ENCODE data around the gene ARHGEF2.
"Not testable (repeated sequence)": the region's sequence is repeated elsewhere in the genome, so short reads cannot be mapped to it uniquely, and the experiment has no call there.

ARHGEF2 gene

DNA sequence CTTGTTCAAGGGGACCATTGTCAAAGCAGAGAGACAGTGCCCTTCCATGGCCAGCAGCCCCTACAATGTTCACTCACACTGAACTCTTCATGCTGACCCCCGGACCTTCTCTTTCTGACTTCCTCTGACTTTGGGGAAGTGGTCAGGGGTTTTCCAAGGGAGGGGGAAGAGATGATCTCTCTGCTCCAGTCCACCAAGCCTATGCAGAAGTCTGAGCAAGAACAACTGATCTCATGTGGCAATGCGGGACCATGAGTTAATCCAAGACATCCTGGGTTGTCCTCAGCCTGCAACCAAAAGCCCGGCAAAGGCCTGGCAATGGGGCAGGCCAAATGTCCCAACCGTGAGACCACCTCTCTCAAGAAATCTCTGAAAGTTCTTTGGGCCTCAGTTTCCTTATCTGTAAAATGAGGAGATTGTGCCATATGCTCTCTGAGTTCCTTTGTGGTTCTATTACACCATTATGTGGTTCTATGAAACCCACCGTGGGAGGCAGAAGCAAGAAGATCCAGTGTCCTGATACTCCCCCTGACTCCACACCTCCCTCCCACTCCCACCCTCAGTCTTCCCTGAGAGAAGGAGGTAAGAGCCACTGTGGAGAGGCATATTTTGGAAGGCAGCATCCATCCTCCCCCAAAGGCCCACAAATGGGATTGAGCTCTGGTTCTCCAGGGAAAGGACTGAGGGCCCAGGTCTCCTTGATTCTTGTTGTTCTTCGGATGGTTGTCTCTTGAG is 11.8 kb upstream of the ARHGEF2 start:
- DNase-seq (ENCODE audit: low read depth, low spot score), result no peak

DNA sequence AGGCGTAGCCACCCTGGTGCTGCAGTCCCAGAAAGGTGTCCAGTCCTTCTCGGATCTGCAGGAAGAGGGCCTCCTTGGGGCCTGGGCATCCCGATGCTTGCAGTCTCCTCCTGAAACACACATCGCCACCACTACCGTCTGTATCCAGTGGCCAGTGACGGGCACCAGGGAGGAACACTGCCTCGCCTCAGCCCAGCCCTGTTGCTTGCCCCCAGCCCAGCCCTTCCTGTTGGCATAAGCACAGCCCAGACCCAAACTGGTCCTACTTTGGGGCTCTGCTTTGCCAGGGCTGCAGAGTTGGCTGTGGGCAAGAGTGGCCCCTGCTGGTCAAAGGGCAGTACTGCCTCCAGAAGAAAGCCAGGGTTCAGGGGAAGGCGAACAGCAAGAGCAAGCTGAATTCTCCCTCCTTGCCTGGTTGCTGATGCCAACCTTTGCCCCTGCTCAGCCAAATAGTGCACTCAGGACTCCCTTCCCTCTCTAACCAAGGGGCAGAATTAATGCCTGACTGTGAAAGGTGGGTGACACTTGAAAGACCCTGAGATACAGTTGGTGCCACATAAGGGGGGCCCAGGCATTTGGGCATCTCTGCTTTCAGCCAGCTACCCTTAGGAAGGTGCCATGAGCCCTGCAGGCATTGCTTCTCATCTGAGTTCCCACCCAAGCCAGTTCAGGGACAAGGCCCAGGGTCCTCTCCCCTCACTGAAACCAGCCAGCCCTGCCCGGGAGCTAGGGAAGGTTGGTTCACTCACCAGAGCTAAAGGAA is 11.1 kb upstream of the ARHGEF2 start:
- no peak for DNase-seq (ENCODE audit: low read depth, low spot score)

DNA sequence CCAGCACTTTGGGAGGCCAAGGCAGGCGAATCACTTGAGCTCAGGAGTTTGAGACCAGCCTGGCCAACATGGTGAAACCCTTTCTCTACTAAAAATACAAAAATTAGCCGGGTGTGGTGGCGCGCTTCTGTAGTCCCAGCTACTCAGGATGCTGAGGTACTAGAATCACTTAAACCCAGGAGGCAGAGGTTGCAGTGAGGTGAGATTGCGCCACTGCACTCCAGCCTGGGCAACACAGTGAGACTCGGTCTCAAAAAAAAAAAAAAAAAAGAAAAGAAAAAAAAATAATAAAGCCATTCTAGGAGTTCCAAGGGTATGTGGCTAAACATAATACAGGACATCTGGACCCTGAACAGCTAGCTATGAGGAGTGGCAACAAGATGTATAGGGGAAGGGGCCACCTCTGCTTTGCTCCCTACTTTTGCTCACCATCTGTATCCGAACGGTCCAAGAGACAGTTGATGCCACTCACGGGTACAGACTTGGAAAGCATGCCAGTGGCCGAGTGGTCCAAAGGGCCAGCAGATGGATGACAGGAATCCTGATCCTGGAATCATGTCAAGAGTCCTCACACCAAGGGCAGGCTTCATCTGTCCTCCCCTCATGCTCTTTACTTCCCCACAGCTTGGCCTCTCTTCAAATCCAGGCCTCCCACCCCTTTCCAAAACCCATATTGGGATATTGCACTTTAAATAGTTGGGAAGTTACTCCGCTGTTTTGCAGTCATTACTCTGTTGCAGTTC is 6.7 kb upstream of the ARHGEF2 start:
- not testable (repeated sequence) for DNase-seq (ENCODE audit: low read depth, low spot score)

DNA sequence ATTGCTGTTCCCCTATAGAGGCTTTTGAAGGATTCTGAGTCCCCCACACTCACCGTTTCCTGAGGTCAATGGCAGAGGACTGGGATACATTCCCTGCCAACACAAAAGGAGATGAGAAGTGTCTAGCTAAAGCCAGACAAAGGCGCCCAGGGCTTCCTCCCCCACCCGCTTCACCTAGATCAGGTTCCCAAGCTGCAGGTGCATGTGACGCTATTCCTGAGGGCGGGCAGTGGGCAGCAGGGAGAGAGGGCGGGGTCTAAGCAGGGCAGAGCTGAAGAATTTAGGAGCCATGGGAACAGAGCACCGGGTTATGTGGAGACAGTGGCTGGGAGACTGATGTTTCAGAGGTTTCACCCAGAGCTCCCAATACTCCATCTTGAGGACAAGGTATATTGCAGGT is 6.0 kb upstream of the ARHGEF2 start:
- DNase-seq (ENCODE audit: low read depth, low spot score), result no peak

DNA sequence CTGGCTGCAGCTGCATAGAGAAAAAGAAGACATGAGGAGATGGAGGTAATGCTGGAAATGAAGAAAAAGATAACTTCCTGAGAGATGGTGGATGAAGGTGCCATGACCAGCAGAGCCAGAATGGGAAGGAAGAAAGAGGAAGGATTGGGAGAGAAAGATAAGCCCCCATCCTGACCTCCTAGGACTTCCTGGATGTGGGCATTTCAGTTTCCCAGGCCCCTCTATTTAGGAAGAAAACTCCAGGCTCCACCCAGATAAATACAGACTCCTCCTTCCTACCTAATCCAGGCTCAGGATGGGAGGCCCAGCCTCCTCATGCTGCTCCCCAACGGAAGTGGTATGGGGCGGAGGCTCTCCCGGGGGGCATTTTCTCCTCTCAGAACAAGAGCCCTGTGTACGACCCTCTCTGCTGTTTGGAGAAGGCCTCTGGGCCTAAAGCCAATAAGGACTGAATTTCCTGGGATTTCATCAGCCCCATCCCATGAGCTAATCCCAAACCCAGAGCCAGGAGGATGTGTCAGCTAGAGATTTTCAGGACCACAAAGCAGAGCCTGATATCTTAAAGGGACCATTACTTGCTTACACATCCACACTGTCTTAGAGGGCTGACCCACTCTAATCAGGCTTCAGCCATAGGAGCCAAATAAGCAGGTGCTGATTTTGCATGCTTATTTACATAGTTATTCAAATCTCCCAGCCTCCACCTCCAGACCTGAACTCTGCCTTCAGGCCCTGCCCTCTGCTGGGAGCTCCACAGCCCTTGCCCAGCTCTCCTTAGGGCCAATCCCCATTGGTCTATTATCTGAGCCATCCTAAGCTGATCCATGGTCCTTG is 5.1 kb upstream of the ARHGEF2 start:
- DNase-seq (ENCODE audit: low read depth, low spot score), result no peak

DNA sequence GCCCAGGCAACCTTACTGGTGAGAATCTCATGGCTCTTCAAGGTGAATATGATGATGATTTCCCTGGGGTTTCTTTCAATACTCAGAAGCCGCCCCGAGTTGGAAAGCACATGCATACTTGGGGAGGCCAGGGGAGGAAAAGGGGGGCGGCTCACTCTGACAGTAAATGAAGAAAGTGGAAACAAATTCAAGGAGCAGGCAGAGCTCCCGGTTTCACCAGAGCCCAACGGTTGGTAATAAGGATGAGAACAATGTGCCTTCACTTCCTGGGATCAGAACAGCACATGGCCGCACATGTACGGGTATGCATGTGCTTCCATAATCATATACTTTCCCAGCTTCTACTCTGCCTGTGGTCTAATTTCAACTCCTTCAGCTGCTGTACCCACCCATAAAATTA is 3.8 kb upstream of the ARHGEF2 start:
- DNase-seq (ENCODE audit: low read depth, low spot score), result no peak

DNA sequence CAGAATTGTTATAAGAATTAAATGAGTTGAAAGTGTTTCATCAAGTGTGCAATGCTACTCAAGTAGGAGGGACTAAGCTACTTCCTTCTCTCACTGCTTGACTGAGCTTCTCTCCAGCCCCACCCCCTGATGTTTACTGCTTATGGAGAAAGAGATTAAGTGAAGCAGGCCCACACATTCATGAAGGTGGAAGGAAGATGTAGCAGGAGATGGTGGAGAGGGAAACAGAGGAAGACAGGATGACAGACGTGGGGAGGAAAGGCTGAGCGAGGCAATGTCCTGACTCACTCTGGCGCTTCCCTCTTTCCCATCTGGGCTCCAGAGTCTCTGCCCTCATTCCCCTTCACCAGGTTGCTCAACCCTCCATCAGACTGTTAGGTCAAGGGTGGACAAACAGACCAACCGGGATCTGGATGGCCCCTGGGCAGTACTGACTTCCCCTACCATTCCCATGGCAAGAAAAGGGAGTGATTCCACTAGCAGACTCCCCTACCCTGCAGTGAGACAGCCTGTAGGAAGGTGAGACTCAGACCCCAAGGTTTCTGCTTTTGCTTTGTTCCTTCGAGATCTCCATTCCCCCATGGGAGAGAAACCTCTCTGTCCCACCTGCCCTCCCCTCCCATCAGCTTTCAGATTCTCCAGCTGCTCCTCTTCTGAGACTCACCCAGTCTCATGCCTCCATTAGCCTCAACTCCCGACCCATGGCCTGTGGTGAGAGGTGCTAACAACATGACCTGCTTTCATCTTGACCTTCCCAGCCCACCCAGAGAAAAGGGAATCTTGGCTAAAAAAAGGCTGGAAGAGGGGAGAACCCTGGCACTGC is 3.1 kb upstream of the ARHGEF2 start:
- DNase-seq (ENCODE audit: low read depth, low spot score), result no peak

DNA sequence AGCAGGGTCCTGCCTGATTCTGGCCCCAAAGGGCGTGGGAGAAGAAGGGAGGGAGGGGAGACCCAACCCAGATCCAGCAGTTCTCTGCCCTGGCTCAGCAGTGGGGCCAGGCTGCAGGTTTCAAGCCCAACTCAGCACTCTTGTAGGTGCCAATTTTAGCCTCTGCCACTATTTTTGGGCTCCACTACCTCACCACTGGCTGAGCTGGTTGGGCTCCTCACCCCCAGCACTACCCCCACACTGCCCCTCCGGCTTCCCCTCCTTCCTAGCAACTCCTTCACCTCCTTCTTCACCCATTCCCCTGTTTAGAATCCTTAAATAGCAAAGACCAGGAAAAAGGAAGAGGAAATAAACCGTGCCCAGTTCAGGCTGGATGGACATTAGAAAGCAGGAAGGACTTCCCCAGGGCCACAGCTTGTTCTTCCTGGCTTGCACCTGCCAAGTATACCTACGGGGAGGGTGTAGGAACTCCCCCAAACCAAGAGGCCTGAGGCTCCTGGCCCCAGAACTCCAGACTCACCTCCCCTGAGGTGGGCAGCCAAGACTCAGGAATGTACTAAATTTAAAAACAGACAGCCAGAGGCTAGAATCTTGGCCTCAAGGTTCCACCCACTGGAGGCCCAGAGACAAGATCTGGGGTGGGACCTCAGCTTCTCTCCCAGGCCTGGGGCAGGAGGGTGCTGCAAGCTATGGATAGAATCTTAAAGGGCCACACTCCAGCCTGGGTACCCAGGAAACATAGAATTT is 1.4 kb upstream of the ARHGEF2 start:
- no peak for DNase-seq (ENCODE audit: low read depth, low spot score)

DNA sequence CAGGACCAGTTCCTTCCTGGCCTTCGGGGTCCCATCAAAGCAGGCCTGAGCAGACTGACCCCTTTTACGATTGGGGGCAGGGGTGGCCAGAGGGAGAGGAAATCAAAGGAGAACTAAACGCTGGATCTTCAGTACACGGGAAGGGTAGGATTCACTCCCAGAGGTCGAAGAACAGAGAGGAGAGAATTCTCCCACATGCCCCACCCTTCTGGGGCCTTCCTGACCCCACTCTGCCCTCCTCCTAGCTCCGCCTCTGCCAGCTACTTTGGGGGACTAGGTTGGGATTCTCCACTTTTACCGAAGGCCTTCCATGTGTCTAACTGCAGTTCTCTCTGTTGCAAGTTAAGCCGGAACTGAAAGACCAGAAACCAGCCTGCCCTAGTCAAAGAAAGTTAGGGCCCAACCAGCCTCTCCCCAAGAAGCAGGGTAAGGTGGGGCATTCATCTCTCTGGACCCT is 654 bp upstream of the ARHGEF2 start:
- no peak for DNase-seq (ENCODE audit: low read depth, low spot score)

DNA sequence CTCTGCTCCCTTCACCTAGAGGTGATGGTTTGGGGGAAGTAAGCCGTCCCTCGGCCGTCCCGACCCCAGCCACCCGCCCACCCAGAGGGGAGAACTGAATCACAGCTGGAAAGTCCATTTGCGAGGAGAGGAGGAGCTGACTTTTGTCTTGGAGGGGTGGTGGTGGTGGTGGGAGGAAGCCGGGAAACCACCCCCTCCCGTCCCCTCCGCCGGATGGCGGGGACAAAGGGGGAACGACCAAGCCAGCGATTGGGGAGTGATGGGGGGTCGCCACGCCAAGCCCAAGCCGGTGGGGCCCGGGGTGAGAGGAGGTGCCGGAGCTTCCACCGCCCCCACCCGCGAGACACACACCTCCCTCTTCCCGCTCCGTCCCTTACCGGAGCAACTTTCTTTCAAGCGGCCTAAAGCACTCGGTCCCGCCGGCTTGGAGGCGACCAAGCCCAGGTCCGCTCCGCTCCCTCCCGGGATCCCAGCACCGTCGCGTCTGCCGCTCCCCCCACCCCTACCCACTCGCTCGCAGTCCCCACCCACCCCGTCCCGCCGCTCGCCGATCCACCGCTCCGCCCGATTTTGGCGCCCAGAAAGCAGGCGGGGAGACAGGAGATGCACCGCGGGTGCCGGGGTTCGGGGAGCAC is 540 bp downstream of the ARHGEF2 start:
- DNase-seq (ENCODE audit: low read depth, low spot score), result no peak

DNA sequence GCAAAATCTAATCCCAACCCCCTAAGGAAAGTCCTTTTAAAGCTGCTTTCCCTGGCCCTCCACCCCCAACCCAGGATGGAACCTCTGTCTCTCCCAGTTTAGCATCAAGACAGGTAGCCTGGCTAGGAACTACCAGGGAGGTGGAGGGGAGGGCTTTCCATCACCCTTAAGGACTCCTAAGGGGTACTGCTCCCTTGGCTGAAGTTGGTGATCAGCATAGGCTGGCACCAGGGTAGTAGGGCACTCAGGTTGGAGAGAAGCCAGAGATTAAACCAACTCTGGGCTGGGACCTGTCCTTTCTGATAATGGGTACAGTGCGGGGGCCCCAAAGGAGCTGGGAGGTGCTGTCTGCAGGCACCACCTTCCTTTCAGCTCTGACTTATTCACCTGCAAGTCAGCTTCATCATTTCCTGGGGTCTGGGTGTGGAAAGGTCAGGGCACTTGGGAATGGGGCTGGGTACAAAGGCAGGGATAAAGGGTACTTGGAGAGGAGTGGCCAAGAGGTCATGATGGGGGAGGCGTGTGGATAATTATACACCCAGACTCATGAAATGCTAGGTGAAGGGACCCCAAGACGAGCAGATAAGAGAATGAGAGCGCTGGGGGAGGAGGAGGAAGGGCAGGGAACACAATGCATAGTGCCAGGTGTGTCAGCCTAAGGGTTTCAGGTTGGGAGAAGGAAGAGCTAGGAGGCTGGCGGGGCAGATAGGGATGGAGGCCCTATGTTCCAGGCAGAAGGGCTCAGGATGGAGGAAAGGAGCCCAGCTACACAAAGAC is 1.2 kb downstream of the ARHGEF2 start:
- no peak for DNase-seq (ENCODE audit: low read depth, low spot score)

DNA sequence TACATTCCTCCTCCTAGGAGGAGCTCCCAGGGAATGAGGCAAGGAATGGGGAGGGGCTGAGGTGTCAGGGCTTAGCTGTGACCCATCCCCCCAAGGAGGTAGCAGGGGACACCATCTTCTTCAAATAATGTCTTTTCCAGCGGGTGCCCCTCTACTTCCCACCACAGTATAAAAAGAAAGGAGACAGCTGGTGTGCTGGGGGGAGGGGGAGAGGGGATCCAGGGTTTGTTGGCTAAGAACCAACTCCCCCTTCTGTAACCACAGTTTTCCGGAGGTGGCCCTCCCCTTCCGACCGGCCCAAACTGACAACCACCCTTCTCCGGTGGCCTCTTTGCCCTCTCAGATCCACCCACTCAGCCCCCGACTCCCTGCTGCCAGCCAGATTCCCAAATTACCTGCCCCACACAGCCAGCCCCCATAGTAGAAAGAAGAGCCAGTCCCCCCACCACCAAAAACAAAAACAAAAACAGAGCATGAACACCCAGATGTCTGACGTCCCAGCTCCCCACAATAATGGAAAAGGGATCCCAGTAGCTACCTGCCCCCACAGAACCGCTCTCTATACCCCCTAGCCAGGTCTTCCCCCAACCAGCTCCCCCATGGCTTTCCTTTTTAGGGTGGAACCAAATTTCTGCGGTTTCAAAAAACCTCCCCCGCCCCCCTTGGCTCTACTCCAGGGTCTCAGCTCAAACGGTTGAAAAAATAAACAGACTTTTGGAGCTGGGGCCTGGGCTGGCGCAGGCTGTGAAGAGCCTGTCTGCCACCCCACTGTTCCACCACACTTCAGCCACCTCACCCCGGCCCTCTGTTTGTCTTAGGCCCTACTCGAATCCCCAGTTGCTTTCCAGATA is 2.1 kb downstream of the ARHGEF2 start:
- no peak for DNase-seq (ENCODE audit: low read depth, low spot score)

DNA sequence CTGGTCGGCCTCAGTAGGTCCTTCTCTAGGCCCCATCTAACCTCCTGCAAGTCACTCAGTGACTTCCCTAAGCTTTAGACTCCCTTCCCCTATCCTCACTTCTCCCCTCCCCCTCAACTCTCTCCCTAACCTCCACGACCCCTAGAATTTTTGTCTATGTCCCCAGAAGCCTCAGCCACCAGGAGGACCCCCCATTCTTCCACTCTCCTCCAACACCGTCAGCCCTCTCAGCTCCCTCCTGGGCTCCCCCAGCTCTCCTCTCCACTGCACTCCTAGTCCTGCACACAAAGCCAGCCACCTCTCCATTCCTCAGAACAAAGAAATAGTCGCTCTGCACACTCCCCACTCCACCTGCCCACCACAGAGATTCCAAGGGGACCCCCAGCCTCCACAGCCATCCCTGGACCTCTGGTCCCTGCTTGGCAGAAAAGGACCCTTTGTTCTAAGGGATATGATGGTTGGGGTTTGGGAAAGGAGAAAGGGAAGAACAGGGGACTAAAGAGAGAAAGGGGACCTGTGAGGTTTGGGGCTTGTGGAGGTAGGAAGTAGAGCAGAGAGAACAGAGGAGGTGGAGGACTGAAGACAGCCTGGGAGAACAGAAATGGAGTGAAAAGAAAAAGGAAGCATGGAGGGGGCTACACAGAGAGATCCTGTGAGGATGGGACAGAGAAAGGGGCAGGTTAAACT is 2.8 kb downstream of the ARHGEF2 start:
- DNase-seq (ENCODE audit: low read depth, low spot score), result no peak

DNA sequence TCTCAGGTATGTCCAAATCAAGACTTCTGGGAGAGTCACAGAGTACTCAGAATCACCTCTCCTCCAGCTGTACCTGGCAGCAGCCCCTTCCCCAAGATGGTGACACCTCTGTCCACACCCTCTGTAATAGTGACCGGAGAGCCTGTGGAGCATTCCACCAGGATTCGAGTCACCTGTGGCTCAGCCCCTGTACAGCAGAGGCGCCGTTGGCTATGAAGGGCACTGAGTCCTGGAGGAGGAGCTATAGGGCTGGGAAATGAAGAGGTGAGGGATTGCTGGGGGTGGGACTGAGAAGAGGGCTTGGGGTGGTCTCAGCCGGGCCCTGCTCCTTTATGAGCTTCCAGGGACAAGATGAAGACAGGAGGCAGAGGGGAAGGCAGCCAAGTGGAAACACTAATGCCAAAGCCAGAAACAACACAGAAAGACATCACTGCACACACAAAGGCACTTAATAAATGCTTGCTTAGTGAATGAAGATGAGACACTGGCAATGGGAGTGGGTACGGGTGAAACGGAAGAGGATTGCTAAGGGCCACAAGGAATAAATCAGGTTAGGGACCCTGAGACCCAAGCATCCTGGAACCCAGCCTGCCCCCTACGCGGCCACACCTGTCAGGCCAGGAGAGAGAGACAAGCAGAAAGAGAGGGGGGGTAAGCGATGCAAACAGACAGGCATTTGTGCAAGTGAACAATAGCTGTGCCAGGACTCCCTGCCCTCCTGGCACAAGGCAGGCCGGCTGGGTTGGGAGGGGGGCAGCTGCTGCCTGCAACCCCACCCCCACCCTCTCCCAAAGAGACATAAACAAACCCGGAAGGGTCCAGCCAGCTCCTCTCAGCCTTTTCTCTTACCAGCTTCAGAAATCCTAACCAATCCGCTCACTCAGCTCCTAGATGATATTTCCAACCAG is 3.9 kb downstream of the ARHGEF2 start:
- no peak for DNase-seq (ENCODE audit: low read depth, low spot score)

DNA sequence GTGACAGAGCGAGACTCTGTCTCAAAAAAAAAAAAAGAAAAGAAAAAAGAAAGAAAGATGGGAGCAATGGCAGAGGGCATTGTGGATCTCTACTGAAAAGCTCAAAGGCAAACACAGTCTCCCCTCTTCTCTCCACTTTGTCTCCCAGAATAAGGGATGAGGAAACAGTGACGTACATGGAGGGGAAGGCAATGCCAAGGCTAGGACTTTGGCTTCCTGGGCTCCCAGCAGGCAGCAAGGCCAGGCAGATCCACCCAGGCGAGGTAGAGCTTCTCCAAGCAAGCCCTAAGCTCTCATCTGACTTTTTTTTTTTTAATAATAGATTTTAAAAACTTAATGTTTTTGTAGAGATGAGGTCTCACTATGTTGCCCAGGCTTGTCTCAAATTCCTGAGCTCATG is 4.6 kb downstream of the ARHGEF2 start:
- DNase-seq (ENCODE audit: low read depth, low spot score), result no peak
